ENCODE data around the gene HIVEP3.

DNA sequence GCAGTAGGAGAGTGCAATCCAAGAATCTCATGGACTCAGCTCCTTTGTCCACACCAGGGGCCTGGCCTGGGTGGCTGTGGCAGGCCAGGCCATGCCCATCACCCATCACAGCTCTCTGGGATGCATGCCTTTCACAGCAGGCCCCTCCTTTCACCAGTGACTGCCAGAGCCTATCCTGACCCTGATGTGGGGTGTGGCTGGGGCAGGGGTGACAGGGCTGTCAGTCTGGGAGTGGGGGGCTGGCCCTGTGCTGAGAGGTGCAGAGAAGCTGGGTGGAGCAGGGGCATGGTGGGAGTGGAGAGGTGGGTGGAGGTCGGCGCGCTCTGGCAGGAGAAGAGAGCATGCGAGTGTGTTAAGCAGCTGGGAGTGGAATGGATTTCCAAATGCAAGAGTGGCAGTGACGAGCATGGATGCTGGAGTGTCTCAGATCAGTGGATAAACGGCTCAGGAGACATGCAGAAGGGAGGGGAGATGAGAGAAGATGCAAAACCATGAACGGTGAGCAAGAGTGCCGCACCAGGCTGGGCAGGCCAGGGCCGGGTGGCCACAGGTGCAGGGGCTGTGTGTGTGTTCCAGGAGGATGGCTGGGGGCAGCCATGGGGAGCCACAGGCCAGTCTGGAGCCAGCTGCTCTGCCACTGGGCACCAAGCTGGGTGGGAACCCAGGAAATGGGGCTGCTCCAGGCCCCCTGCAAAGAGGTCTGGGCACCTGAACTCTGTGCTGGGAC is 394.6 kb downstream of the HIVEP3 start:
- TF ChIP-seq, protein P1, sequence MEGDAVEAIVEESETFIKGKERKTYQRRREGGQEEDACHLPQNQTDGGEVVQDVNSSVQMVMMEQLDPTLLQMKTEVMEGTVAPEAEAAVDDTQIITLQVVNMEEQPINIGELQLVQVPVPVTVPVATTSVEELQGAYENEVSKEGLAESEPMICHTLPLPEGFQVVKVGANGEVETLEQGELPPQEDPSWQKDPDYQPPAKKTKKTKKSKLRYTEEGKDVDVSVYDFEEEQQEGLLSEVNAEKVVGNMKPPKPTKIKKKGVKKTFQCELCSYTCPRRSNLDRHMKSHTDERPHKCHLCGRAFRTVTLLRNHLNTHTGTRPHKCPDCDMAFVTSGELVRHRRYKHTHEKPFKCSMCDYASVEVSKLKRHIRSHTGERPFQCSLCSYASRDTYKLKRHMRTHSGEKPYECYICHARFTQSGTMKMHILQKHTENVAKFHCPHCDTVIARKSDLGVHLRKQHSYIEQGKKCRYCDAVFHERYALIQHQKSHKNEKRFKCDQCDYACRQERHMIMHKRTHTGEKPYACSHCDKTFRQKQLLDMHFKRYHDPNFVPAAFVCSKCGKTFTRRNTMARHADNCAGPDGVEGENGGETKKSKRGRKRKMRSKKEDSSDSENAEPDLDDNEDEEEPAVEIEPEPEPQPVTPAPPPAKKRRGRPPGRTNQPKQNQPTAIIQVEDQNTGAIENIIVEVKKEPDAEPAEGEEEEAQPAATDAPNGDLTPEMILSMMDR (optimal IDR thresholded peaks at IDR 0.05 in 1 of 3, IDR thresholded peaks at IDR 0.05 in 1 of 3, conservative IDR thresholded peaks at IDR 0.05 in 1 of 3; ENCODE audit: extremely low read depth in 1 of 3, insufficient read depth in 2 of 3, low read length in 3 of 3) = no peak
- no peak for TF ChIP-seq EZH2 (IDR thresholded peaks at IDR 0.05; ENCODE audit: low read length)

Data from keratinocyte (primary cell).